CD4-positive, alpha-beta memory T cell (primary cell): Measurements from ENCODE around the gene GTPBP6. TPM values are rescaled to one million over a fixed set of nuclear protein-coding genes. Genes with fewer than 3 reads are reported as not detected.
"Not testable (repeated sequence)": the region's sequence is repeated elsewhere in the genome, so short reads cannot be mapped to it uniquely, and the experiment has no call there.

Experiments used
- CTCF ChIA-PET: fragments of 350-600 bp; sonication (Branson Sonifier 250); formaldehyde crosslinking; loops from one replicate; lab custom pipeline; 2021; ENCODE audit warnings: inconsistent platforms; ENCODE audit not compliant: partially characterized antibody; lab: Charles Lee
- POLR2A ChIA-PET: fragments of 350-600 bp; sonication (Branson Sonifier 250); formaldehyde crosslinking; loops from one replicate; lab custom pipeline; 2021; ENCODE audit not compliant: partially characterized antibody; lab: Charles Lee
- DNase-seq, 5 donors: peaks; one replicate each; pipeline versions ENCODE4 v3.0.0 to v3.0.0-alpha.2; 2020 to 2022; ENCODE audit warnings: mixed read lengths in 1 of 5
- H3K27ac ChIP-seq: one replicate; pipeline ENCODE4 v1.7.0; 2013; ENCODE audit warnings: low read depth, low read length
- H3K27me3 ChIP-seq: 2 replicates; pipeline ENCODE4 v1.7.0; 2013; ENCODE audit warnings: mild to moderate bottlenecking, low read length, moderate library complexity; ENCODE audit not compliant: insufficient read depth
- H3K36me3 ChIP-seq: 2 replicates; pipeline ENCODE4 v1.7.0; 2013; ENCODE audit warnings: mild to moderate bottlenecking, low read length, moderate library complexity; ENCODE audit not compliant: insufficient read depth
- H3K4me1 ChIP-seq: 2 replicates; pipeline ENCODE4 v1.7.0; 2013; ENCODE audit warnings: mild to moderate bottlenecking, low read length, moderate library complexity; ENCODE audit not compliant: insufficient read depth
- H3K4me3 ChIP-seq, 2 donors: one replicate each; pipeline ENCODE4 v1.7.0; 2013; ENCODE audit warnings: low read length in 2 of 2, mild to moderate bottlenecking in 1 of 2
- H3K9me3 ChIP-seq, 2 donors: one replicate each; pipeline ENCODE4 v1.7.0; 2013; ENCODE audit warnings: low read length in 2 of 2, control low read depth in 1 of 2; ENCODE audit not compliant: control insufficient read depth in 1 of 2
- H3K27ac Mint-ChIP-seq, 7 donors: one replicate each; pipeline ENCODE4 v1.8.0; 2020 to 2021; ENCODE audit warnings: mixed read lengths in 7 of 7, mild to moderate bottlenecking in 6 of 7, inconsistent platforms in 3 of 7, moderate library complexity in 3 of 7
- H3K27me3 Mint-ChIP-seq, 2 donors: one replicate each; pipeline ENCODE4 v1.8.0; 2020 to 2021; ENCODE audit warnings: mixed read lengths in 2 of 2
- H3K36me3 Mint-ChIP-seq, 2 donors: one replicate each; pipeline ENCODE4 v1.8.0; 2020 to 2021; ENCODE audit warnings: mixed read lengths in 2 of 2, inconsistent platforms in 1 of 2, mild to moderate bottlenecking in 1 of 2
- H3K4me1 Mint-ChIP-seq, 4 donors: one replicate each; pipeline ENCODE4 v1.8.0; 2020 to 2021; ENCODE audit warnings: mixed read lengths in 4 of 4, mild to moderate bottlenecking in 1 of 4
- H3K4me3 Mint-ChIP-seq, 8 donors: one replicate each; pipeline ENCODE4 v1.8.0; 2020 to 2021; ENCODE audit warnings: mixed read lengths in 8 of 8, mild to moderate bottlenecking in 7 of 8, moderate library complexity in 6 of 8, inconsistent platforms in 3 of 8
- H3K9me3 Mint-ChIP-seq, 8 donors: one replicate each; pipeline ENCODE4 v1.8.0; 2020 to 2021; ENCODE audit warnings: mixed read lengths in 8 of 8, mild to moderate bottlenecking in 5 of 8, inconsistent platforms in 3 of 8, moderate library complexity in 1 of 8
- intact Hi-C: fragments of 100-400 bp; cut with micrococcal nuclease; formaldehyde crosslinking; loops from one replicate; pipeline ENCODE4 v1.15.1; 2023
- polyA plus RNA-seq, 2 donors: library from polyadenylated mRNA; unstranded; fragments of 300-500 nt; fragmentation: Illumina TruSeq; gene quantifications; one replicate each; pipeline ENCODE4 v1.2.3, GENCODE V29; 2021
- total RNA-seq, 2 experiments: library from RNA; stranded (reverse); gene quantifications; one replicate each; pipeline ENCODE4 v1.2.3, GENCODE V29; 2021

The GTPBP6 gene
- total and polyA plus RNA-seq, 4 experiments from 2014 or later, result 34.8 to 79.3 (median 63.3) TPM

GRCh38 chrX:312621-313331 is 5.8 kb downstream of the GTPBP6 start:
- Mint-ChIP-seq H3K27ac (peak overlapping the region in 1 of 7 donors; percentile 43), H3K9me3 (peaks cover 0 to 2% (median 0%) of the 10 kb centered on the region in 8 donors), H3K27me3 (no peaks in the 10 kb centered on the region), H3K36me3 (peaks cover 28 to 48% of the 10 kb centered on the region in 2 donors), H3K4me1 (peaks cover under 1 to 5% (median 2%) of the 10 kb centered on the region in 4 donors), H3K4me3 (peak overlapping the region in 1 of 8 donors; percentile 27)
- Histone ChIP-seq H3K9me3 (no peaks in the 10 kb centered on the region), H3K4me3 (no peak overlapping the region), H3K36me3 (peaks cover 48% of the 10 kb centered on the region), H3K27ac (no peak overlapping the region), H3K4me1 (peaks cover 14% of the 10 kb centered on the region), H3K27me3 (no peaks in the 10 kb centered on the region)
- intact Hi-C loops, result no loop called here
- ChIA-PET CTCF (no interaction called here), POLR2A (no interaction called here)
- peak in 1 of 5 donors; percentile 30 for DNase-seq

- H3K27ac Mint-ChIP-seq, result peak overlapping the region in 2 of 7 donors; percentile 4 to 27
- no peak for DNase-seq
- CTCF ChIA-PET, result no interaction called here
Observed at GRCh38 chrX:311156-312129, 7.2 kb downstream of the GTPBP6 start.

GRCh38 chrX:310621-311155 is 7.9 kb downstream of the GTPBP6 start:
- CTCF ChIA-PET, result no interaction called here
- no peak overlapping the region for H3K4me3 ChIP-seq
- Mint-ChIP-seq H3K27me3 (no peaks in the 10 kb centered on the region), H3K27ac (no peak overlapping the region), H3K9me3 (no peaks in the 10 kb centered on the region), H3K4me1 (peaks cover 0 to 1% (median 0%) of the 10 kb centered on the region in 4 donors), H3K4me3 (no peak overlapping the region), H3K36me3 (peaks cover 35 to 49% of the 10 kb centered on the region in 2 donors)
- H3K36me3 ChIP-seq, result peaks cover 60% of the 10 kb centered on the region
- intact Hi-C loops, result no loop called here
- DNase-seq, result no peak
- POLR2A ChIA-PET, result no interaction called here
- H3K27me3 ChIP-seq, result no peaks in the 10 kb centered on the region
- no peaks in the 10 kb centered on the region for H3K4me1 ChIP-seq
- H3K9me3 ChIP-seq, result no peaks in the 10 kb centered on the region
- no peak overlapping the region for H3K27ac ChIP-seq

More at GRCh38 chrX:311156-312129, 7.2 kb downstream of the GTPBP6 start:
- no peak overlapping the region for H3K4me3 ChIP-seq
- no peaks in the 10 kb centered on the region for H3K9me3 Mint-ChIP-seq
- H3K27me3 Mint-ChIP-seq, result no peaks in the 10 kb centered on the region
- no peak overlapping the region for H3K4me3 Mint-ChIP-seq
- no peaks in the 10 kb centered on the region for H3K9me3 ChIP-seq
- intact Hi-C loops, result no loop called here
- no peak overlapping the region for H3K27ac ChIP-seq
- no peaks in the 10 kb centered on the region for H3K27me3 ChIP-seq
- POLR2A ChIA-PET, result no interaction called here
- H3K36me3 ChIP-seq, result peaks cover 53% of the 10 kb centered on the region
- H3K4me1 Mint-ChIP-seq, result peaks cover 0 to 1% (median 0%) of the 10 kb centered on the region in 4 donors
- peaks cover 4% of the 10 kb centered on the region for H3K4me1 ChIP-seq
- peaks cover 32 to 46% of the 10 kb centered on the region in 2 donors for H3K36me3 Mint-ChIP-seq

- H3K27me3 Mint-ChIP-seq, result no peaks in the 10 kb centered on the region
- Histone ChIP-seq H3K36me3 (peaks cover 49% of the 10 kb centered on the region), H3K27ac (no peak overlapping the region), H3K4me3 (no peak overlapping the region), H3K4me1 (no peaks in the 10 kb centered on the region), H3K27me3 (no peaks in the 10 kb centered on the region), H3K9me3 (no peaks in the 10 kb centered on the region)
- peaks cover 0 to 1% (median 0%) of the 10 kb centered on the region in 4 donors for H3K4me1 Mint-ChIP-seq
- POLR2A ChIA-PET, result no interaction called here
- CTCF ChIA-PET, result no interaction called here
- H3K27ac Mint-ChIP-seq, result peak overlapping the region in 2 of 7 donors; percentile 35
- peak overlapping the region in 1 of 8 donors; percentile 4 for H3K4me3 Mint-ChIP-seq
- DNase-seq, result peak in 1 of 5 donors; percentile 35
- intact Hi-C loops, result no loop called here
- peaks cover 40 to 54% of the 10 kb centered on the region in 2 donors for H3K36me3 Mint-ChIP-seq
- H3K9me3 Mint-ChIP-seq, result peaks cover 0 to 2% (median 0%) of the 10 kb centered on the region in 8 donors
Observed at GRCh38 chrX:308821-309520, 9.6 kb downstream of the GTPBP6 start.

GRCh38 chrX:307261-308111 is 11.1 kb downstream of the GTPBP6 start:
- Mint-ChIP-seq H3K4me3 (peak overlapping the region in 1 of 8 donors; percentile 15), H3K9me3 (peaks cover 0 to 5% (median 0%) of the 10 kb centered on the region in 8 donors), H3K27me3 (no peaks in the 10 kb centered on the region), H3K27ac (no peak overlapping the region), H3K36me3 (peaks cover 41 to 43% of the 10 kb centered on the region in 2 donors), H3K4me1 (no peaks in the 10 kb centered on the region)
- DNase-seq, result peak in 1 of 5 donors; percentile 35
- Histone ChIP-seq H3K27me3 (no peaks in the 10 kb centered on the region), H3K9me3 (no peaks in the 10 kb centered on the region), H3K27ac (no peak overlapping the region), H3K36me3 (peaks cover 38% of the 10 kb centered on the region), H3K4me1 (no peaks in the 10 kb centered on the region), H3K4me3 (no peak overlapping the region)
- intact Hi-C loops, result no loop called here
- POLR2A ChIA-PET, result no interaction called here
- CTCF ChIA-PET, result no interaction called here

GRCh38 chrX:306614-307251 is 11.9 kb downstream of the GTPBP6 start:
- peaks cover 30% of the 10 kb centered on the region for H3K36me3 ChIP-seq

More at GRCh38 chrX:306614-307251, 11.9 kb downstream of the GTPBP6 start:
- H3K9me3 ChIP-seq, H3K27ac Mint-ChIP-seq, H3K27ac ChIP-seq, POLR2A ChIA-PET, H3K4me3 ChIP-seq, H3K9me3 Mint-ChIP-seq, H3K4me3 Mint-ChIP-seq, DNase-seq, intact Hi-C loops, CTCF ChIA-PET, H3K4me1 ChIP-seq, H3K27me3 ChIP-seq, H3K4me1 Mint-ChIP-seq, H3K27me3 Mint-ChIP-seq: not testable (repeated sequence)
- H3K36me3 Mint-ChIP-seq, result peaks cover 38 to 39% of the 10 kb centered on the region in 2 donors
